Astrocyte of the cerebellum (primary cell): ENCODE data around the gene HDAC9.

Source experiments
- DNase-seq: peaks from one replicate; pipeline ENCODE4 v3.0.0-alpha.2; 2011; ENCODE audit warnings: low read depth
- H3K4me3 ChIP-seq: 2 replicates; pipeline ENCODE4 v1.5.1; 2011; ENCODE audit warnings: mild to moderate bottlenecking, low read depth, low read length, moderate library complexity
- in situ Hi-C: cut with HindIII; loops from 2 replicates; pipeline ENCODE4 v1.10.0; 2017; ENCODE audit warnings: low sequenced_read_pairs
- TF ChIP-seq, protein P1 (sequence below): IDR thresholded peaks from 2 replicates; pipeline ENCODE4 v1.5.1; 2012; ENCODE audit warnings: low read length, low read depth, moderate library complexity, mild to moderate bottlenecking; ENCODE audit errors: missing control alignments

Gene HDAC9

DNA sequence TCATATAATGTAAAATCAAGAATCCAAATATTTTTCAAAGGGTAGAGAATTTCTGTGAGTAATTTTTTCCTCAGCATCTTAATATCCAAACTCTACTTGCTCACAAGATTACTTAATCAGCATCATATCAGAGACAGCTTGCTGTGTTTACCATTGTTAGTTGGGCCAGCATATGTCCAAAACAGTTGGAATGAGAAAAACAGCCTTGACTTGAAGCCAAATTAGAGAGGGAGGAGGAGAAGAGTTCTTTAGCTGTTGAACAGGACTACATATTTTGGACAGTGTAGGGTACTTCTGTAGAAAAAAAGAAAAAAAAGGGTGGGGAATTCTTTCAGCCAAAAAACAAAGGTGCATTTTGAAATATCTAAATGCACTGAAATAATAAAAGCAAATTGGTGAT is 69.8 kb downstream of the HDAC9 start:
- TF ChIP-seq, protein P1, sequence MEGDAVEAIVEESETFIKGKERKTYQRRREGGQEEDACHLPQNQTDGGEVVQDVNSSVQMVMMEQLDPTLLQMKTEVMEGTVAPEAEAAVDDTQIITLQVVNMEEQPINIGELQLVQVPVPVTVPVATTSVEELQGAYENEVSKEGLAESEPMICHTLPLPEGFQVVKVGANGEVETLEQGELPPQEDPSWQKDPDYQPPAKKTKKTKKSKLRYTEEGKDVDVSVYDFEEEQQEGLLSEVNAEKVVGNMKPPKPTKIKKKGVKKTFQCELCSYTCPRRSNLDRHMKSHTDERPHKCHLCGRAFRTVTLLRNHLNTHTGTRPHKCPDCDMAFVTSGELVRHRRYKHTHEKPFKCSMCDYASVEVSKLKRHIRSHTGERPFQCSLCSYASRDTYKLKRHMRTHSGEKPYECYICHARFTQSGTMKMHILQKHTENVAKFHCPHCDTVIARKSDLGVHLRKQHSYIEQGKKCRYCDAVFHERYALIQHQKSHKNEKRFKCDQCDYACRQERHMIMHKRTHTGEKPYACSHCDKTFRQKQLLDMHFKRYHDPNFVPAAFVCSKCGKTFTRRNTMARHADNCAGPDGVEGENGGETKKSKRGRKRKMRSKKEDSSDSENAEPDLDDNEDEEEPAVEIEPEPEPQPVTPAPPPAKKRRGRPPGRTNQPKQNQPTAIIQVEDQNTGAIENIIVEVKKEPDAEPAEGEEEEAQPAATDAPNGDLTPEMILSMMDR: no peak
- H3K4me3 ChIP-seq: no peak overlapping the region
- in situ Hi-C loops: no loop called here
- DNase-seq: no peak

DNA sequence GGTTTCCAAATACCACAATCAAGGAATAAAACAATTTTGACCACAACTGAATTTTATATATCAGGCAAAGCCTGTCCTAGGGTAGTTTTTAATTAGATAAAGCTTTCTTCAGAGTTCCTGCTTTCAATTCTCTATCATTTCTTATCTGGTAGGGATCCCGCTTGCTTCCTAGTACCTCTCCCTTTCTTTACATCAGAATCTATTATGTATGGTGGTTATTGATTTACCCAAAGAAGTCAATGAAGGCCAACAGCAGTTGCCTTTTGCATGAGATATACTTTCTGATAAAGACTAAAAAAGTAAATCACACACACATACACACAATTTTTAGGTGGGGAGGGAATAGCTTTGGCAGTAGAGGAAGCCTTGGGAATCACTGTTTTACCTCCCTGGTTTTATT is 70.7 kb downstream of the HDAC9 start:
- no peak for DNase-seq
- no peak overlapping the region for H3K4me3 ChIP-seq
- in situ Hi-C loops: no loop called here
- TF ChIP-seq, protein P1: no peak

DNA sequence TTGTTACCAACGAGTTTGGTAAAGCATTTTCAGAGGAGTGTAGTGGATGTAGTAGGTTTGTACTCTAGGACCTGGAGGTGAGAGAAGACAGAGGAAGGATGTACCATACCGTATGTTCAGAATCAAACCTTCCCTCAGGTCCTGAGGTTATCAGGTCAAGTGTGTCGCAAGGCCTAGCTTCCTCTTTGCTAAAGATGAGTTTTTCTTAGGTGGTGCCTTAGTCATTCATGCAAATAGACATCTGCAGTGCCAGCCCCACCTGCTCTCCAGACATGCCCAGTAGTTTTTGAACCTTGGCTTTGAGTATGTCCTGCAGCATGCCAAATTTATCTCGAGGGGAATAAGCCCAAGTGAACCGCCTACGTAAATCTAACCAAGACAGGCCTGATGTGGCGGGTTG is 71.3 kb downstream of the HDAC9 start:
- TF ChIP-seq, protein P1: no peak
- no peak for DNase-seq
- in situ Hi-C loops: no loop called here
- H3K4me3 ChIP-seq: no peak overlapping the region

DNA sequence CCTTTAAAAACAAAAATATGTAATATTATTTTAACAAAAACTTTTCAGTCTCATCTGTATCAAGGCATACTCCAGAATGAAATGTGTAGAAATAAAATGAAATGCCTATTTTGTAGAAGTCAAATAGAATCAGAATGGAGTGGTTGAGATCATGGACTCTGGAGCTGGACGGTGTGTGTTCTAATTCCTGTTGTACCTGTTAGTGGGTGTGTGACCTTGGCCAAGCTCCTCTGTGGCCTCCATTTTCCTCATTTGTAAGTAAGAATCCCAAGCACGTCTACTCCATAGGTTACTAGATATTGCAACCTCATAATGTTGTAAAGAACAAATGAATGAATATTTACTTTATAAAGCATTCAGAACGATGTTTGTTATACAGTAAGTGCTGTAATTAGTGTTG is 74.9 kb downstream of the HDAC9 start:
- no peak for DNase-seq
- TF ChIP-seq, protein P1: no peak
- H3K4me3 ChIP-seq: no peak overlapping the region
- in situ Hi-C loops: no loop called here

DNA sequence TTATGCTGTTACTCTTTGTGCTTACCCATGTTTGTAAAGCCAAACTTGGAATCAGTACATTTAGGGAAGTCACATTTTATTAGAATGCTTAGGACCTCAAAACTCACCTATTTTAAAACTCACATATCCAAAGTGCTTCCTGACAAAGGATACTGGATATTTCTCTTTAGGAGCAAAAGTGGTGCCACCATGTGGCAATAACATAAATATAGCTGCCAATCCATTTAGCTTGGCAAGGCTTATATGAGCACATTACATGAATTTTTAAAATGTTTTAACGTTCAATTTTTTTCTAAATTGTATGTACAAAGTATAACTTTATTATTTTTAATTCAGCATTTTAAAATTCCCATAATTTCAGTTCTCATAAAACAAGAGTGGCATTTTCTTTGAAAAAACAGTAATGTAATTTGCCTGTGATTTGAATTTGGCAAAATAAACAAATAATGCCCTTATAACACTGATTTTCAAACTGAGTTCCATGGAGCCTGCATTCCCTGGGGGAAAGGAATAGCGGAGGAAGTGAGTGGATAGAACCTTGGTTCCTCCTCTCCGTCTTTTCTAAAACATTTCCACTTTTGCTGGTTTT is 75.4 kb downstream of the HDAC9 start:
- in situ Hi-C loops: no loop called here
- DNase-seq: peak; percentile 49
- TF ChIP-seq, protein P1: peak; percentile 44
- no peak overlapping the region for H3K4me3 ChIP-seq

DNA sequence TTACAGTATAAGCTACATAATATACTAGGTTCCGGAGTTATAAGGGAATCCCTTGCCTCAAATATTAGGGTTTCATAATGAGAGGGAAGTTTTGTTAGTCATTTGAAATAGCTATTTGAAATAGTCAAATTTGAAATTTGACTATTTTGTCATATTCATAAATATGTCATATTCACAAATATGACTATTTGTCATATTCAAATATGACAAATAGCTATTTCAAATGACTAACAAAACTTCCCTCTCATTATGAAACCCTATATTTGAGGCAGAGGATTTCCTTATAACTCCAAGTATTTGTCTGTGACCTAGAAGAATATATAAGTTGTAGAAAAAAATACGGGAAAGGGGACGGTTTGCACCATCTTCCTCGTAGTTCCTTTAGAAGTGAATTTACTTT is 76.6 kb downstream of the HDAC9 start:
- in situ Hi-C loops: no loop called here
- no peak for DNase-seq
- H3K4me3 ChIP-seq: no peak overlapping the region
- TF ChIP-seq, protein P1: no peak
